H1 (cell line): ENCODE data around the gene CDH12. TPM values are rescaled to one million over a fixed set of nuclear protein-coding genes. Genes with fewer than 3 reads are reported as not detected.

ENCODE experiments used
- CTCF ChIA-PET: fragments of 300-600 bp; sonication (Branson Sonifier 250); formaldehyde crosslinking; loops from one replicate; lab custom pipeline; 2021; ENCODE audit not compliant: partially characterized antibody; lab: Charles Lee
- POLR2A ChIA-PET: fragments of 300-600 bp; sonication (Branson Sonifier 250); formaldehyde crosslinking; loops from one replicate; lab custom pipeline; 2021; ENCODE audit warnings: inconsistent platforms; ENCODE audit not compliant: partially characterized antibody; lab: Charles Lee
- DNase-seq, 2 experiments: peaks; one replicate each; pipeline versions ENCODE4 v3.0.0 to v3.0.0-alpha.2; 2010 to 2022; ENCODE audit warnings: low spot score in 2 of 2, low read depth in 1 of 2, mixed read lengths in 1 of 2
- FAIRE-seq: peaks from 2 replicates; lab custom pipeline; 2011; peaks lifted over from hg19 to GRCh38; lab: Jason Lieb, UNC
- H2AFZ ChIP-seq: 2 replicates; pipeline ENCODE4 v1.8.1; 2012; ENCODE audit warnings: low read length, inconsistent platforms
- H2AK5ac ChIP-seq: 2 replicates; pipeline ENCODE4 v1.6.1; 2013; ENCODE audit warnings: low read depth, low read length
- H2BK120ac ChIP-seq: replicated peaks from 2 replicates; pipeline ENCODE3; 2013; ENCODE audit warnings: low read depth, low read length, inconsistent platforms
- H2BK12ac ChIP-seq: 2 replicates; pipeline ENCODE4 v1.6.1; 2013; ENCODE audit warnings: low read depth, low read length
- H2BK15ac ChIP-seq: 2 replicates; pipeline ENCODE4 v1.6.1; 2013; ENCODE audit warnings: low read length
- H2BK20ac ChIP-seq: 2 replicates; pipeline ENCODE4 v1.6.1; 2013; ENCODE audit warnings: low read length
- H2BK5ac ChIP-seq: 2 replicates; pipeline ENCODE4 v1.6.1; 2013; ENCODE audit warnings: low read depth, low read length
- H3K14ac ChIP-seq: 2 replicates; pipeline ENCODE4 v1.6.1; 2013; ENCODE audit warnings: inconsistent platforms; ENCODE audit not compliant: insufficient read length
- H3K18ac ChIP-seq: 2 replicates; pipeline ENCODE4 v1.6.1; 2013; ENCODE audit warnings: low read length; ENCODE audit errors: extremely low read depth
- H3K23ac ChIP-seq: 2 replicates; pipeline ENCODE4 v1.6.1; 2013; ENCODE audit warnings: inconsistent platforms; ENCODE audit not compliant: insufficient read length
- H3K23me2 ChIP-seq: 2 replicates; pipeline ENCODE4 v1.6.1; 2013; ENCODE audit warnings: low read depth, low read length
- H3K27ac ChIP-seq: 2 replicates; pipeline ENCODE4 v1.6.1; 2011; ENCODE audit warnings: low read depth, low read length, inconsistent platforms
- H3K27me3 ChIP-seq, 4 experiments: replicated peaks in 1 of 4; 1 replicate in 1 of 4; 2 replicates in 3 of 4; pipeline versions ENCODE4 v1.6.1 to v1.8.1; 2011 to 2013; ENCODE audit warnings: low read length in 3 of 4, mild to moderate bottlenecking in 3 of 4, inconsistent platforms in 2 of 4, mixed read lengths in 2 of 4, moderate library complexity in 1 of 4; ENCODE audit not compliant: control insufficient read depth in 3 of 4, insufficient read depth in 3 of 4; ENCODE audit errors: extremely low read depth in 1 of 4
- H3K36me3 ChIP-seq, 4 experiments: 2 replicates each; pipeline versions ENCODE4 v1.6.1 to v1.8.1; 2011 to 2013; ENCODE audit warnings: mild to moderate bottlenecking in 4 of 4, low read length in 3 of 4, moderate library complexity in 2 of 4, control low read depth in 1 of 4, inconsistent platforms in 1 of 4; ENCODE audit not compliant: insufficient read depth in 4 of 4, control insufficient read depth in 2 of 4
- H3K4ac ChIP-seq: replicated peaks from 2 replicates; pipeline ENCODE3; 2013; ENCODE audit warnings: low read length, low read depth, mixed read lengths, inconsistent platforms; ENCODE audit not compliant: insufficient read length
- H3K4me1 ChIP-seq, 4 experiments: replicated peaks in 1 of 4; 1 replicate in 1 of 4; 2 replicates in 3 of 4; pipeline versions ENCODE4 v1.6.1 to v1.8.1; 2011 to 2013; ENCODE audit warnings: low read length in 3 of 4, inconsistent platforms in 2 of 4, mixed read lengths in 1 of 4; ENCODE audit not compliant: insufficient read depth in 4 of 4, control insufficient read depth in 3 of 4
- H3K4me2 ChIP-seq, 2 experiments: 2 replicates each; pipeline versions ENCODE4 v1.6.1 to v1.8.1; 2011 to 2013; ENCODE audit warnings: low read depth in 2 of 2, low read length in 2 of 2, control low read depth in 1 of 2, inconsistent platforms in 1 of 2, mild to moderate bottlenecking in 1 of 2; ENCODE audit not compliant: insufficient read depth in 1 of 2
- H3K4me3 ChIP-seq, 4 experiments: fragments of 200-600, 300-600 bp in 1 of 4; sonication (generic), shearing (Covaris generic), sonication (Bioruptor Twin) in 1 of 4; 2 replicates each; pipeline versions ENCODE4 v1.5.1 to v1.8.1; 2011 to 2016; ENCODE audit warnings: low read length in 4 of 4, low read depth in 3 of 4, control low read depth in 2 of 4, inconsistent platforms in 2 of 4, mild to moderate bottlenecking in 2 of 4, mixed read lengths in 1 of 4, moderate library complexity in 1 of 4; ENCODE audit not compliant: insufficient read depth in 2 of 4; ENCODE audit errors: extremely low read depth in 1 of 4
- H3K56ac ChIP-seq: replicated peaks from 2 replicates; pipeline ENCODE3; 2013; ENCODE audit warnings: low read depth, mild to moderate bottlenecking, mixed read lengths, low read length, inconsistent platforms; ENCODE audit not compliant: insufficient read length
- H3K79me1 ChIP-seq: 2 replicates; pipeline ENCODE4 v1.6.1; 2013; ENCODE audit warnings: low read depth, low read length, control low read depth
- H3K79me2 ChIP-seq, 2 experiments: 2 replicates each; pipeline versions ENCODE4 v1.6.1 to v1.8.1; 2012 to 2013; ENCODE audit warnings: low read length in 2 of 2, mild to moderate bottlenecking in 2 of 2, inconsistent platforms in 1 of 2; ENCODE audit not compliant: insufficient read depth in 2 of 2, control insufficient read depth in 1 of 2
- H3K9ac ChIP-seq, 4 experiments: replicated peaks in 1 of 4; 1 replicate in 1 of 4; 2 replicates in 3 of 4; pipeline versions ENCODE4 v1.6.1 to v1.8.1; 2011 to 2013; ENCODE audit warnings: low read depth in 3 of 4, low read length in 3 of 4, control low read depth in 2 of 4, mild to moderate bottlenecking in 2 of 4, moderate library complexity in 2 of 4, inconsistent platforms in 1 of 4; ENCODE audit errors: extremely low read depth in 1 of 4
- H3K9me3 ChIP-seq, 2 experiments: 2 replicates each; pipeline versions ENCODE4 v1.6.1 to v1.8.1; 2012 to 2013; ENCODE audit warnings: mild to moderate bottlenecking in 2 of 2, moderate library complexity in 2 of 2, control low read depth in 1 of 2, inconsistent platforms in 1 of 2, low read depth in 1 of 2, low read length in 1 of 2, mixed read lengths in 1 of 2; ENCODE audit not compliant: insufficient read depth in 2 of 2
- H4K20me1 ChIP-seq, 2 experiments: replicated peaks in 1 of 2; 2 replicates each; pipeline versions ENCODE3 to v1.8.1; 2011 to 2013; ENCODE audit warnings: inconsistent platforms in 2 of 2, low read length in 2 of 2, mild to moderate bottlenecking in 1 of 2; ENCODE audit not compliant: insufficient read depth in 2 of 2, control insufficient read depth in 1 of 2
- H4K5ac ChIP-seq: 2 replicates; pipeline ENCODE4 v1.6.1; 2013; ENCODE audit warnings: low read length, low read depth, mixed read lengths, inconsistent platforms; ENCODE audit not compliant: insufficient read length
- H4K8ac ChIP-seq: 2 replicates; pipeline ENCODE4 v1.8.0; 2013; ENCODE audit warnings: mild to moderate bottlenecking, moderate library complexity, low read length, inconsistent platforms; ENCODE audit not compliant: insufficient read depth; ENCODE audit errors: extremely low read depth
- H4K91ac ChIP-seq: replicated peaks from 2 replicates; pipeline ENCODE3; 2013; ENCODE audit warnings: low read length, mixed read lengths, inconsistent platforms; ENCODE audit not compliant: insufficient read length
- BACH1 ChIP-seq: IDR thresholded peaks from 2 replicates; pipeline ENCODE4 v1.6.1; 2012; ENCODE audit warnings: low read length, improper control_type of control experiment
- CBX5 ChIP-seq: fragments of 300-800, 300-1000 bp; sonication (generic); IDR thresholded peaks from 2 replicates; pipeline ENCODE4 v1.7.1; 2016; ENCODE audit warnings: antibody characterized with exemption, low read length, low read depth
- CEBPB ChIP-seq: IDR thresholded peaks from 2 replicates; pipeline ENCODE4 v1.6.1; 2012; ENCODE audit warnings: low read depth, low read length
- CTCF ChIP-seq, 3 experiments: IDR thresholded peaks; 1 replicate in 2 of 3; 2 replicates in 1 of 3; pipeline versions ENCODE4 v1.5.1 to v1.6.1; 2011; ENCODE audit warnings: low read length in 3 of 3, mild to moderate bottlenecking in 3 of 3, inconsistent platforms in 2 of 3, low read depth in 1 of 3, moderate library complexity in 1 of 3; ENCODE audit not compliant: insufficient read depth in 1 of 3; ENCODE audit errors: control extremely low read depth in 1 of 3
- E2F6 ChIP-seq: IDR thresholded peaks from 2 replicates; pipeline ENCODE4 v1.6.1; 2012; ENCODE audit warnings: inconsistent platforms
- HDAC2 ChIP-seq, 2 experiments: fragments of 300-600 bp in 1 of 2; sonication (generic) in 1 of 2; IDR thresholded peaks; 2 replicates each; pipeline ENCODE4 v1.6.1; 2011 to 2012; ENCODE audit warnings: low read depth in 2 of 2, low read length in 2 of 2, mild to moderate bottlenecking in 2 of 2, moderate library complexity in 2 of 2, borderline replicate concordance in 1 of 2, inconsistent platforms in 1 of 2
- MAX ChIP-seq: IDR thresholded peaks from 2 replicates; pipeline ENCODE4 v1.6.1; 2012; ENCODE audit warnings: inconsistent platforms
- NANOG ChIP-seq: IDR thresholded peaks from 2 replicates; pipeline ENCODE4 v1.6.1; 2011; ENCODE audit warnings: low read length, low read depth, mild to moderate bottlenecking, inconsistent platforms; ENCODE audit not compliant: insufficient read depth, poor library complexity, severe bottlenecking
- SIN3A ChIP-seq, 2 experiments: IDR thresholded peaks in 1 of 2; conservative IDR thresholded peaks in 1 of 2; 2 replicates each; pipeline ENCODE4 v1.6.1; 2011 to 2012; ENCODE audit warnings: low read length in 2 of 2, improper control_type of control experiment in 1 of 2, low read depth in 1 of 2, mild to moderate bottlenecking in 1 of 2
- SIRT6 ChIP-seq: IDR thresholded peaks from one replicate; pipeline ENCODE4 v1.7.1; 2012; ENCODE audit warnings: low read length, inconsistent platforms
- SP2 ChIP-seq: IDR thresholded peaks from 2 replicates; pipeline ENCODE4 v1.6.1; 2012; ENCODE audit warnings: mild to moderate bottlenecking, low read length, inconsistent platforms
- WGBS, 2 experiments: shearing (Covaris generic) in 1 of 2; methylation state at CpG; one replicate each; pipeline versions ENCODE4 v1.1.6 to v1.1.7; 2013 to 2015; ENCODE audit warnings: low lambda C conversion rate in 2 of 2, mixed read lengths in 2 of 2, inconsistent platforms in 1 of 2, low coverage in 1 of 2, missing lambda C conversion rate in 1 of 2; ENCODE audit not compliant: insufficient replicate concordance in 2 of 2, insufficient coverage in 1 of 2, insufficient read length in 1 of 2; ENCODE audit errors: extremely low coverage in 1 of 2, missing lambda C conversion rate in 1 of 2; 5-methylcytosine and 5-hydroxymethylcytosine counted together
- polyA plus RNA-seq, 7 experiments: library from polyadenylated mRNA; depleted of rRNA in 3 of 7; stranded (reverse) in 5 of 7; unstranded in 2 of 7; fragments of >200 nt in 5 of 7; fragments of 200-250 nt in 2 of 7; gene quantifications; 1 replicate in 5 of 7; 2 replicates in 1 of 7; 4 replicates in 1 of 7; pipeline versions ENCODE4 v1.2.1 to v1.2.3, GENCODE V29; 2011 to 2013; ENCODE audit warnings: missing spikeins in 2 of 7, mixed read lengths in 2 of 7
- total RNA-seq: library from RNA; stranded (reverse); fragmentation: NEBNext Ultra II Directional; extraction: Animal tissue kit (Norgen Biotek cat#: 25700); gene quantifications from 2 replicates; pipeline ENCODE4 v1.2.1, GENCODE V29; 2021

CDH12 gene
- total and polyA plus RNA-seq, 2 of the 8 experiments (the other 6 are each of a cell fraction or from before 2014, with no cell fraction given) = 0.03 TPM; not detected in 1

GRCh38 chr5:22473886-22474285 lies 379.3 kb downstream of the CDH12 start:
- H2BK15ac ChIP-seq = no peak overlapping the region
- no peak overlapping the region for H2AFZ ChIP-seq
- no peak overlapping the region for H3K9ac ChIP-seq
- no peaks in the 10 kb centered on the region for H3K23me2 ChIP-seq
- ChIA-PET POLR2A (no interaction called here), CTCF (no interaction called here)
- H4K20me1 ChIP-seq = no peaks in the 10 kb centered on the region
- no peak overlapping the region for H4K8ac ChIP-seq
- DNase-seq = no peak
- no peaks in the 10 kb centered on the region for H3K36me3 ChIP-seq
- no peak overlapping the region for H4K5ac ChIP-seq
- no peak overlapping the region for H2BK20ac ChIP-seq
- no peak overlapping the region for H3K4ac ChIP-seq
- H3K27ac ChIP-seq = no peak overlapping the region
- no peak overlapping the region for H2BK12ac ChIP-seq
- H4K91ac ChIP-seq = no peak overlapping the region
- H2AK5ac ChIP-seq = no peak overlapping the region
- H2BK5ac ChIP-seq = no peak overlapping the region
- no peak overlapping the region for H2BK120ac ChIP-seq
- no peak overlapping the region for H3K4me2 ChIP-seq
- no peaks in the 10 kb centered on the region for H3K79me2 ChIP-seq
- FAIRE-seq = no peak
- no peak overlapping the region for H3K18ac ChIP-seq
- no peaks in the 10 kb centered on the region for H3K9me3 ChIP-seq
- H3K79me1 ChIP-seq = no peaks in the 10 kb centered on the region
- no peak overlapping the region for H3K14ac ChIP-seq
- 83% methylated on average over 2 of the region's 2 CpGs; no CpG with 5 or more reads in 1 of the 2 experiments for WGBS, 2 experiments
- no peak overlapping the region for H3K56ac ChIP-seq
- H3K27me3 ChIP-seq = no peaks in the 10 kb centered on the region
- H3K4me1 ChIP-seq = no peaks in the 10 kb centered on the region
- no peak overlapping the region for H3K23ac ChIP-seq
- no peak overlapping the region for H3K4me3 ChIP-seq
- TF ChIP-seq SP2 (no peak), CTCF (IDR thresholded peaks at IDR 0.05; ENCODE audit: control extremely low read depth in 1 of 3, insufficient read depth in 1 of 3, low read depth in 1 of 3, low read length in 3 of 3) (no peak), CBX5 (no peak), CEBPB (no peak), SIN3A (conservative IDR thresholded peaks at IDR 0.05 in 1 of 2, IDR thresholded peaks at IDR 0.05 in 1 of 2; ENCODE audit: low read depth in 1 of 2, low read length in 2 of 2) (no peak), SIRT6 (no peak), MAX (no peak), HDAC2 (IDR thresholded peaks at IDR 0.05; ENCODE audit: borderline replicate concordance in 1 of 2, low read depth in 2 of 2, low read length in 2 of 2) (no peak), BACH1 (no peak), E2F6 (no peak), NANOG (no peak)
